Measurements from ENCODE around the gene IRF9. TPM values are rescaled to one million over a fixed set of nuclear protein-coding genes. Genes with fewer than 3 reads are reported as not detected.

Gene IRF9
- total and polyA plus RNA-seq, 2 of the 13 experiments (the other 11 are each of a cell fraction or from before 2014, with no cell fraction given): 14.9 to 49.7 TPM

DNA sequence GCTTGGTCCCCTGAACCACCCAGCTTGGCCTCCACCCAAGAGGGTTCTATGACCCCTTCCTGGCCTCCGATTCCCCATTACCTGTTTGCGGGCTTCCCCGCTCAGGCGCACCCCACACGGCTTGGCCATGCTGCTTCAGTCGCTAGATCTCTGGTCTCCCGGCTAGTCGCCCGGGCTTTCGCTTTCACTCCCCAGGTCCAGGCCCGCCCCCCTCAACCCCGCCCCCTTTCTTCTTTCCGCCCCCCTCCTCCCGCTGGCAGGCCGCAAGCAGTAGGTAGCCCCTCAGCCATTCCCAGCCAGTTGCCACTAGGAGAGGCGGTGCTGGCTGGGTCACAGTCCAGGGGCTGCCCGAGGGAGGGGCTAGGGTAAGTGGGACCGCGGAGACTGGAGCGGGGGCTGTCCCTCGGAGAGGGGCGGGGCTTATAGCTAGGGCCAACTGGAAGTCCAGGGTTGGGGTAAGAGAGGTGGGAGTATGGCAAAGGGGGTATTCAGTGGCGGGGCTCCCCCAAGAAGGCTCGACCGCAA lies 14.6 kb upstream of the IRF9 start, which contains the start of gene PSME2 (continued):
- TF ChIP-seq, protein P1, sequence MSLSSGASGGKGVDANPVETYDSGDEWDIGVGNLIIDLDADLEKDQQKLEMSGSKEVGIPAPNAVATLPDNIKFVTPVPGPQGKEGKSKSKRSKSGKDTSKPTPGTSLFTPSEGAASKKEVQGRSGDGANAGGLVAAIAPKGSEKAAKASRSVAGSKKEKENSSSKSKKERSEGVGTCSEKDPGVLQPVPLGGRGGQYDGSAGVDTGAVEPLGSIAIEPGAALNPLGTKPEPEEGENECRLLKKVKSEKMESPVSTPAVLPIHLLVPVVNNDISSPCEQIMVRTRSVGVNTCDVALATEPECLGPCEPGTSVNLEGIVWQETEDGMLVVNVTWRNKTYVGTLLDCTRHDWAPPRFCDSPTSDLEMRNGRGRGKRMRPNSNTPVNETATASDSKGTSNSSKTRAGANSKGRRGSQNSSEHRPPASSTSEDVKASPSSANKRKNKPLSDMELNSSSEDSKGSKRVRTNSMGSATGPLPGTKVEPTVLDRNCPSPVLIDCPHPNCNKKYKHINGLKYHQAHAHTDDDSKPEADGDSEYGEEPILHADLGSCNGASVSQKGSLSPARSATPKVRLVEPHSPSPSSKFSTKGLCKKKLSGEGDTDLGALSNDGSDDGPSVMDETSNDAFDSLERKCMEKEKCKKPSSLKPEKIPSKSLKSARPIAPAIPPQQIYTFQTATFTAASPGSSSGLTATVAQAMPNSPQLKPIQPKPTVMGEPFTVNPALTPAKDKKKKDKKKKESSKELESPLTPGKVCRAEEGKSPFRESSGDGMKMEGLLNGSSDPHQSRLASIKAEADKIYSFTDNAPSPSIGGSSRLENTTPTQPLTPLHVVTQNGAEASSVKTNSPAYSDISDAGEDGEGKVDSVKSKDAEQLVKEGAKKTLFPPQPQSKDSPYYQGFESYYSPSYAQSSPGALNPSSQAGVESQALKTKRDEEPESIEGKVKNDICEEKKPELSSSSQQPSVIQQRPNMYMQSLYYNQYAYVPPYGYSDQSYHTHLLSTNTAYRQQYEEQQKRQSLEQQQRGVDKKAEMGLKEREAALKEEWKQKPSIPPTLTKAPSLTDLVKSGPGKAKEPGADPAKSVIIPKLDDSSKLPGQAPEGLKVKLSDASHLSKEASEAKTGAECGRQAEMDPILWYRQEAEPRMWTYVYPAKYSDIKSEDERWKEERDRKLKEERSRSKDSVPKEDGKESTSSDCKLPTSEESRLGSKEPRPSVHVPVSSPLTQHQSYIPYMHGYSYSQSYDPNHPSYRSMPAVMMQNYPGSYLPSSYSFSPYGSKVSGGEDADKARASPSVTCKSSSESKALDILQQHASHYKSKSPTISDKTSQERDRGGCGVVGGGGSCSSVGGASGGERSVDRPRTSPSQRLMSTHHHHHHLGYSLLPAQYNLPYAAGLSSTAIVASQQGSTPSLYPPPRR (CRISPR knock-in tag; IDR thresholded peaks at IDR 0.05; ENCODE audit: borderline replicate concordance): peak; percentile 69; the same call in 1 of the 2 replicates
- TF ChIP-seq IKZF1 (IDR thresholded peaks at IDR 0.05) (no peak), STAT5B (CRISPR knock-in tag; IDR thresholded peaks at IDR 0.05) (0 out of 2 replicates have a peak, but pooled peaks have one; percentile 25), ZNF350 (CRISPR knock-in tag; IDR thresholded peaks at IDR 0.05; ENCODE audit: borderline replicate concordance, low read depth) (peak; percentile 98; the same call in 1 of the 2 replicates), MXD4 (CRISPR knock-in tag; IDR thresholded peaks at IDR 0.05) (peak; percentile 89; the same call in 1 of the 2 replicates), ZNF792 (CRISPR knock-in tag; IDR thresholded peaks at IDR 0.05) (peak; percentile 14; the same call in 1 of the 2 replicates), ZNF225 (CRISPR knock-in tag; IDR thresholded peaks at IDR 0.05) (no peak; the same call in 1 of the 2 replicates), SIN3A (IDR thresholded peaks at IDR 0.05; ENCODE audit: borderline replicate concordance, low read depth, low read length) (peak; percentile 88; the same call in 1 of the 2 replicates), GLI4 (CRISPR knock-in tag; IDR thresholded peaks at IDR 0.05; ENCODE audit: borderline replicate concordance) (no peak), MATR3 (CRISPR knock-in tag; IDR thresholded peaks at IDR 0.05) (no peak)
- TF ChIP-seq, protein P2, sequence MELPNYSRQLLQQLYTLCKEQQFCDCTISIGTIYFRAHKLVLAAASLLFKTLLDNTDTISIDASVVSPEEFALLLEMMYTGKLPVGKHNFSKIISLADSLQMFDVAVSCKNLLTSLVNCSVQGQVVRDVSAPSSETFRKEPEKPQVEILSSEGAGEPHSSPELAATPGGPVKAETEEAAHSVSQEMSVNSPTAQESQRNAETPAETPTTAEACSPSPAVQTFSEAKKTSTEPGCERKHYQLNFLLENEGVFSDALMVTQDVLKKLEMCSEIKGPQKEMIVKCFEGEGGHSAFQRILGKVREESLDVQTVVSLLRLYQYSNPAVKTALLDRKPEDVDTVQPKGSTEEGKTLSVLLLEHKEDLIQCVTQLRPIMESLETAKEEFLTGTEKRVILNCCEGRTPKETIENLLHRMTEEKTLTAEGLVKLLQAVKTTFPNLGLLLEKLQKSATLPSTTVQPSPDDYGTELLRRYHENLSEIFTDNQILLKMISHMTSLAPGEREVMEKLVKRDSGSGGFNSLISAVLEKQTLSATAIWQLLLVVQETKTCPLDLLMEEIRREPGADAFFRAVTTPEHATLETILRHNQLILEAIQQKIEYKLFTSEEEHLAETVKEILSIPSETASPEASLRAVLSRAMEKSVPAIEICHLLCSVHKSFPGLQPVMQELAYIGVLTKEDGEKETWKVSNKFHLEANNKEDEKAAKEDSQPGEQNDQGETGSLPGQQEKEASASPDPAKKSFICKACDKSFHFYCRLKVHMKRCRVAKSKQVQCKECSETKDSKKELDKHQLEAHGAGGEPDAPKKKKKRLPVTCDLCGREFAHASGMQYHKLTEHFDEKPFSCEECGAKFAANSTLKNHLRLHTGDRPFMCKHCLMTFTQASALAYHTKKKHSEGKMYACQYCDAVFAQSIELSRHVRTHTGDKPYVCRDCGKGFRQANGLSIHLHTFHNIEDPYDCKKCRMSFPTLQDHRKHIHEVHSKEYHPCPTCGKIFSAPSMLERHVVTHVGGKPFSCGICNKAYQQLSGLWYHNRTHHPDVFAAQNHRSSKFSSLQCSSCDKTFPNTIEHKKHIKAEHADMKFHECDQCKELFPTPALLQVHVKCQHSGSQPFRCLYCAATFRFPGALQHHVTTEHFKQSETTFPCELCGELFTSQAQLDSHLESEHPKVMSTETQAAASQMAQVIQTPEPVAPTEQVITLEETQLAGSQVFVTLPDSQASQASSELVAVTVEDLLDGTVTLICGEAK (IDR thresholded peaks at IDR 0.05): no peak
- TF ChIP-seq, protein P2 (CRISPR knock-in tag; IDR thresholded peaks at IDR 0.05): no peak
- TF ChIP-seq, protein P3, sequence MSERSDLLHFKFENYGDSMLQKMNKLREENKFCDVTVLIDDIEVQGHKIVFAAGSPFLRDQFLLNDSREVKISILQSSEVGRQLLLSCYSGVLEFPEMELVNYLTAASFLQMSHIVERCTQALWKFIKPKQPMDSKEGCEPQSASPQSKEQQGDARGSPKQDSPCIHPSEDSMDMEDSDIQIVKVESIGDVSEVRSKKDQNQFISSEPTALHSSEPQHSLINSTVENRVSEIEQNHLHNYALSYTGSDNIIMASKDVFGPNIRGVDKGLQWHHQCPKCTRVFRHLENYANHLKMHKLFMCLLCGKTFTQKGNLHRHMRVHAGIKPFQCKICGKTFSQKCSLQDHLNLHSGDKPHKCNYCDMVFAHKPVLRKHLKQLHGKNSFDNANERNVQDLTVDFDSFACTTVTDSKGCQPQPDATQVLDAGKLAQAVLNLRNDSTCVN (CRISPR knock-in tag; IDR thresholded peaks at IDR 0.05; ENCODE audit: borderline replicate concordance): 0 out of 2 replicates have a peak, but pooled peaks have one; percentile 55
- TF ChIP-seq, protein P4, sequence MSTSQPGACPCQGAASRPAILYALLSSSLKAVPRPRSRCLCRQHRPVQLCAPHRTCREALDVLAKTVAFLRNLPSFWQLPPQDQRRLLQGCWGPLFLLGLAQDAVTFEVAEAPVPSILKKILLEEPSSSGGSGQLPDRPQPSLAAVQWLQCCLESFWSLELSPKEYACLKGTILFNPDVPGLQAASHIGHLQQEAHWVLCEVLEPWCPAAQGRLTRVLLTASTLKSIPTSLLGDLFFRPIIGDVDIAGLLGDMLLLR (CRISPR knock-in tag; IDR thresholded peaks at IDR 0.05): peak; percentile 17; the same call in 1 of the 2 replicates

Data from HepG2 (cell line).